SK-N-DZ (cell line): Measurements from ENCODE around the gene OSR1.
A peak's percentile ranks its signal among the peaks of the same experiment; 100 is the strongest.
"Not testable (repeated sequence)": the region's sequence is repeated elsewhere in the genome, so short reads cannot be mapped to it uniquely, and the experiment has no call there.

ENCODE experiments used
- DNase-seq: peaks from one replicate; pipeline ENCODE4 v3.0.0-alpha.2; 2015; ENCODE audit warnings: low spot score
- small RNA-seq, 2 experiments: library from RNA; depleted of rRNA; stranded (forward); fragments of <200 nt; gene quantifications; one replicate each; pipeline ENCODE3, GENCODE V24; 2014

The OSR1 gene

GRCh38 chr2:19332503-19332902 lies 25.9 kb downstream of the OSR1 start:
- DNase-seq: peak; percentile 68

- no peak for DNase-seq
These were observed 27.0 kb downstream of the OSR1 start for GRCh38 chr2:19331450-19331849.

GRCh38 chr2:19330436-19330835 lies 28.0 kb downstream of the OSR1 start:
- DNase-seq: no peak

- DNase-seq: no peak
These were observed 29.0 kb downstream of the OSR1 start for GRCh38 chr2:19329445-19329844.

- no peak for DNase-seq
These were observed 30.9 kb downstream of the OSR1 start for GRCh38 chr2:19327496-19327895.

- no peak for DNase-seq
These were observed 36.5 kb downstream of the OSR1 start for GRCh38 chr2:19321946-19322345.

- DNase-seq: no peak
These were observed 37.6 kb downstream of the OSR1 start for GRCh38 chr2:19320813-19321212.

- no peak for DNase-seq
These were observed 38.7 kb downstream of the OSR1 start for GRCh38 chr2:19319698-19320097.

GRCh38 chr2:19319064-19319463 lies 39.4 kb downstream of the OSR1 start:
- no peak for DNase-seq

GRCh38 chr2:19313553-19313952 lies 44.9 kb downstream of the OSR1 start:
- DNase-seq: no peak

GRCh38 chr2:19312949-19313348 lies 45.5 kb downstream of the OSR1 start:
- DNase-seq: no peak

GRCh38 chr2:19306065-19306464 lies 52.4 kb downstream of the OSR1 start:
- DNase-seq: not testable (repeated sequence)

- DNase-seq: not testable (repeated sequence)
These were observed 52.9 kb downstream of the OSR1 start for GRCh38 chr2:19305400-19306055.

- no peak for DNase-seq
These were observed 56.7 kb downstream of the OSR1 start for GRCh38 chr2:19301706-19302105.

Small RNA genes within 50 kb of the gene (small RNA-seq; reads per million reads assigned to genes)
- 0 reads per million in 2 experiments for gene MIR4757
